Fibroblast of skin of right quadriceps (primary cell): Measurements from ENCODE around the gene HTR5A.

Experiments used
- DNase-seq: peaks from one replicate; pipeline ENCODE4 v3.0.0-alpha.2; 2013

HTR5A gene

DNA sequence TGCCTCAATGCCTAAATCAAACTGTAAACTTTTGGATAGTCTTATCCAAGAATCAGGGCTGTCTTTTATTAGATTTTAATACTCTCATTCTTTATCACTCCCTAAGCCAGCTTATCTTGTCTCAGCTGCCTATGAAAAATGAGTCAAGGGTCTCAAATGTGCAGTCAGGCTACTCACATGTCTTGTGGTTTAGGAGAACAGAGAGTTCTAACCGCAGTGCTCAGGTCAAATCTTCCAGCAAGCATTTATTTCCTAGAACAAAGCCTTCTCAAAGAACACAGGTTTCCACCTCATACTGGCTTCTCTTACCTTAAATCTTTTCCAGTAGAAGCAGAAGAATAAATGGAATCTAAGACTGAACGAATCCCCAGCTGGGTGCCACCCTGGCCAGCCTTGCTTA, 23.5 kb downstream of the HTR5A start:
- DNase-seq, result no peak

DNA sequence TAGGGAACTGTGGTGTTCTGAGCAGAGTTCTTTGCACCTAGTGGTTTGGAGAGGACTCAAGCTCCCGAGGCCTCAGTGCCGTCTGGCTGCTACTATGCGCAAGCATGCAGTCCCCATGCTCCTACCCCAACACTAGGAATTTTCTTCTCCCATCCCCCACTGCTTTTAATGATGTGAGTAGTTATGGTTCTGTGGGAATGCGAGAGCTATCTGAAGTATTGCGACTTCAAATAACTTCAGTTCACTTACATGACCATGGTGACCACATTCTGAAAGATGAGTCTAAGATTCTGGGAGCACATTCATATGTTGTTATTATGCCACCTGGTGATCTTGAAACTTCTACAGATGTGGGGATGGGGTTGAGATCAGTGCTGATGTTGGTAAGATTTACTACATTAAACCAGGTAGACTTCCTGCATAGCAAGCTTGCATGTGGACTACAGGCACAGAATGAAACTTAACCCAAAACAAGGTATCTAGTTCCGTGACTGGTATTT, 24.6 kb downstream of the HTR5A start:
- DNase-seq, result no peak

DNA sequence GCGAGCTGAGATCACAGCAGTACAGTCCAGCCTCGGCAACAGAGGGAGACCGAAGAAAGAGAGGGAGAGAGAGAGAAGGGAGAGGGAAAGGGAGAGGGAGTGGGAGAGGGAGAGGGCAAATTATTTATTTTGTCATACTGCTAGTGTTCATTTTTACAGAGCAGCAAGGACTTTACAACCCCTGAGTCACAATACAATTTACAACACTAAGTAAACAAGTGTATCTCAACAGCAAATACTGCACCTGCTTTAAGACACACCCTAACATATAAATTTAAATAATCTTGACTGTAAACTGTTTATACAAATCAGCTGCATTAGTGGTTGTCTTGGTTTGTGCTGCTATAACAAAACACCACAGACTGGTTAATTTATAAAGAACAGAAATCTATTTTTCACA, 27.2 kb downstream of the HTR5A start:
- DNase-seq, result no peak

DNA sequence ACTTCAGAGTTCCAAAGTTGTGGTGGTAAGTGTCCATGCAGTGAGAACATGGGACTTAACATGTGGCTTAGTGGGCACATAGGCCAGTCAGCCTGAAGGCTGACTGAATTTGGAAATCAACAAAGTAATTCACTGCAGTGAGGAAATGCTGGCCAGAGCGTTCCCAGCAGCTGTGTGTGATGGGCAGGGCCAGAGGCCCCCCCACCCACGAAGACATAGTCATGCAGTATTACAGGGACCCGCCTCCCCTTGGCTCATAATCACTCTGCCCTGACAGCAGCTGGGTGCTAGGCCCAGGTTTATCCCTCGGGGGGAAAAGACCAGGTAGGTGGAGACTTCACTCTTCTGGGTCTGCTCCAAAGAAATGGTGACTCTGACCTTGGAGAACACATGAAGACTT, 33.7 kb downstream of the HTR5A start:
- no peak for DNase-seq

DNA sequence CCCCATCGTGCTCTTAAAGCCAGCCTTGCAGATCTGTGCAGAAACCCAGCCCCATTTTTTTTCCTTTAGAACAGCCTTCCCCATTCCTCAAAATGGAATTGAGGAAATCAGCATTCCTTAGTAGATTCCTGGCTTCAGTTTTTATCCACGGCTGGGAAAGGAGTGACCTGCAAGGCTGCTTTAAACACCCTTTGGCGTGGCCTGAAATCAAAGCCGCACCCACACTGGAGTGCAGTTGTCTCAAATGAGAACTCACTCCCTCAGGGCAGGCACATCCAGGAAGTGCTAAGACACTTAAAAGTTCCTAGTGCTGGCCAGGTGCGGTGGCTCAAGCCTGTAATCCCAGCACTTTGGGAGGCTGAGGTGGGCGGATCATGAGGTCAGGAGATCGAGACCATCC, 34.8 kb downstream of the HTR5A start:
- no peak for DNase-seq

DNA sequence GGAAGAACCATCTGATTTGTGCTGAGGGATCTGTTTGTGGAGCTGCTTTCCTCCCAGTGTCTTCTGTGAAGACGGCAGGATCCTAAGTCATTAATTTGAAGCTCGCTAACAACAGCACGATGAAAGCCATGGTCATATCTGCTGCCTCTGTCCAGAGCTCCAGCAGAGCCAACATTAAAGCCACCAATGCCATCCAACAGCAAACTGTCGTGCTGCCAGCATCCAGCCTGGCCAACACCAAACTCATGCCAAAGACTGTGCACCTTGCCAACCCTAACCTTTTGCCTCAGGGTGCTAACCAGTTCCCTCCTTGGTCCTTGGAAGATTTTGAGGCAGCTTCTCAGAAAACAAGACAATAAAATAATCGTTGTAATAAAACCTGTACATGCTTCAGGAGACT, 36.2 kb downstream of the HTR5A start:
- DNase-seq, result no peak

DNA sequence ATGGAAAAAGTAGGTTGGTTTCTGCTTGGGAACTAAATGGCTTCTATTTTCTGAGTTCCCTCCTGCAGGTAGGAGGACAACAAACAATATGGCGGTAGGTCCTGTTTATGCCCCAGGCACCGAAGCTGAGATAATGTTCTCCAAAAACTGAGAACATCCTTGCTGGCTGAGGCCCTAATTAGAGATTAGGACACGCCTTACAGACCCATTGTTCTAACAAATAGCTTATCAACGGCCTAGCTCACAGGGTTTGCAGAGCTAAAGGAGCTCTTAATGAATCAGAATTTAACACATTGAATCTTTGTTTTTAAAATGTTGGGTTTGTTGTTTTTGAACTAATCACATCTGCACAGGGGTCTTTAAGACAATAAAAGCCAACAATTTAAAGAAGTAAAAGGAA, 37.0 kb downstream of the HTR5A start:
- no peak for DNase-seq

DNA sequence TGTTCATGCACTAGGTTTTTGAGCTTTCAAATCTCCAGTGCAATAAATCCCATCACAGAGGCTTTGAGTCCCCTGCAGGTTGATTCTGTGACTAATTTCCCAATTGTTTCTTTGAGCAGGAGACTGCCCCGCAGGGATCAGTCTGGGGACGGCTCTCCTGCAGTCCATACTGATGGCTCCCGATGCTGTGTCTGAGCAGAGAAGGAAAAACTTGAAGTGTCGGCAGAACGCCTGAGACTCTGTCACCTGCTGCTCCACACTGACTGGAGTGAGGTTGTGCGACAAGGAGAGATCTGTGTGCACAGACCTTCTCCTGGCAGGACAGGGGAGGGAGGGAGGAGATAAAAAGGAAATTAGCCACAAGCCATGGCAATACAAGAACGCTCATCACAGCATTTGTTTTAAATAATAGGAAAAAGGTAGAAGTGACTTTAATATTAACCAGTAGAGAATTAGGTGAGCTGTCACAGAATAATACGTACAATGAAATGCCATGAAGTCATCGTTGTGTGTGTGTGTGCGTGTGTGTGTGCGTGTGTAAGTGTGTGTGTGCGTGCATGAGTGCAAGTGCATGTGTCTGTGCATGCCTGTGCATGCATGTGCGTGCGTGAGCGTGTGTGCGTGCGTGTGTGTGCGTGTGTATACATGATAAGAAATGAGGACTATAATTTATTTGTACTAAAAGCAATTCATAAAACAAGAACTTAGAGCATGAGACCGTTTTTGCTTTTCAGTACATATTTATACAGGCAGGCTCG, 38.2 kb downstream of the HTR5A start:
- no peak for DNase-seq

DNA sequence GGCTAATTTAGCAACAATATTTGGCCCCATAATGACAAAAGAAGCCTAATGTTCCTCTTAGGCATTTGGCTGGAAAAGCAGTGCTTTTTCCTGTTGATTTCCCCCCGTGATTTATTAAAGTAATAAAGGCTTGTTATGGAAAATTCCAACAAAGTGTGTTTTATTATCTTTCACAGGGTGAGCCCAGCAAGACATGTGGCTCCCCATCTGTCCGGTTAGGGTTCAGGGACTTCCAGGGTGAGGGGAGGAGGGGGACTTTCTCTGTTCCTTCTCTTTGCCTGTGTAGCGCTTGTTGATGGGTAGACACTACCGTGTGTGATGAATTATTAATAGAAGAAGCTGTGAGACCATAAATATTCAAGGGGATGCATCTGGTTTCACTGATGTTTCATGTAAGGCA, 39.0 kb downstream of the HTR5A start:
- DNase-seq, result no peak

DNA sequence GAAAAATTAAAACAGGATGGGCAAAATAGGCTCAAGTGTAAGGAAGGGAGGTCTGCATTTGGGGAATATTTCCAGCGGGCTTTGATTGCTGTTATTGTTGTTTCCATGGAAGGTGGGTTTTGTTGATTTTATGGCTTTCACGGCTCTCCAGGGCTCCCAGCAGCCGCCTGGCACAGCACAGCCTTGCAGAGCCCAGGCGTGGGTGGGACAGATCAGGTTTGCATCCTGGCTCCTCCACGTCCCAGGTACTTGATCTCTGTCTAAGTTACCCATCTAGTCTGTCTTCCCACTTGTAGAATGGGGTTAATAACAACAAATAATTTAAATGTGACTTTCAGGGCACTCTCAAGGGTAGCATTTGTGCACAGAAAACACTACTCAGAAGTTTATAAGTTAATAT, 45.2 kb downstream of the HTR5A start:
- no peak for DNase-seq

DNA sequence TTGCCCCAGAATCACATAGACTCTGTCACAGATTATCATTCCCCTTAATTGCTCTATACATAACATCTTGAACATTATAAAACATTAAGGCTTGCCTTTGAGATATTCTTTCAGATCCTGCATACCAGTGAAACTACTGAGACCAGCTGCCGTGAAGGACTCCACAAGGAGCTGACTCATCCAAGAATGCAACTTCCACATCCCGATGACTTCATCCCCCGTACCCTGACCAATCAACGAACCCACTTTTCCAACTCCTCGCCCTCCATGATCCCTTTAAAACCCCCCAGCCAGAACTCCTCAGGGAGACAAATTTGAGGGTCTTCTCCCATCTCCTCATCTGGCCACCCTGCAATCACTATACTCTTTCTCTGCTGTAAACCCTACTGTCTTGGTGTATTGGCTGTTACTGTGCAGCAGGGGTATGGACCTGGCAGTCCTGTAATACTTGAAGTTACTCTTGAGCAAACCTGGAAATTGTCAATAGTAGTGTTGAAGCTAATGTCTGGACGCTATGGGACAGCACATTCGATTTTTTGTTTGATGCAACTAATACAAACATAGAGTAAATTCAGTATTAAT, 49.8 kb downstream of the HTR5A start:
- DNase-seq, result no peak

DNA sequence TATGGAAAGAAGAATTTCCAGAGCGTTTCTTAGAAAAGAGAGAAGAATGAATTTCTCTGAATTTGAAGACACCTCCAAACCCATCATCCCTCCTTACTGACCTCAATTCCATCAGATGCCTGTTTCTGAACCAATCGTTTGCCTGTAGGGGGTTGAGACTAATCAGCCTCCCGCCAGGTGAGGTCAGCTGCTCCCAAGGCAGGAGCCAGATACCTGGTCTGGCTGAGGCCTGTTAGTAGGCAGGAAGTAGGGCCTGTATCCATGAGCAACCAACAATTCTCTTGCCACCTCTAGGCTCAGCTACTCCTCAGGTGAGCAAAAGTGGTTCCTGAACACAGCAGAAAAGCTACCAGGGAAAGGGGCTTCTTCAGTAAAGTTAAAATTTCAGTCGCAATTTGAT, 50.3 kb downstream of the HTR5A start:
- no peak for DNase-seq

DNA sequence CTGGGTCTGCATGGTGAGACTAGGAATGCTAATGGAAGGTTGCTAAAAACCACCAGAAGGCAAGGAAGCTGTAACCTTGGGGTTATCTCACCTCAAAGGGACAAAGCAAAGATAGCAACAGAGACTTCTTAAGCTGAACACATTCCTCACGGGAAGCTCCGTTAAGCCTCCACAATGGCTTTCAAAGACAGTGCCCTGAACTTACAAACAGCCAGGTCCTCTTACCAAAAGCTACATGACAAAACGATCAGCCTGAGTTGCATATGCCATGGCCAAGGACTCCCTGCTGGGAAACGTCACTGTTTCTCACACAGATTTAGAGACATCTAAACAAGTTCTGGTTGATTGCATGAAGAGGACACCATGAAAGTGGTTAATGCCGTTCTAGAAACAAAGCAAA, 52.7 kb downstream of the HTR5A start:
- no peak for DNase-seq

DNA sequence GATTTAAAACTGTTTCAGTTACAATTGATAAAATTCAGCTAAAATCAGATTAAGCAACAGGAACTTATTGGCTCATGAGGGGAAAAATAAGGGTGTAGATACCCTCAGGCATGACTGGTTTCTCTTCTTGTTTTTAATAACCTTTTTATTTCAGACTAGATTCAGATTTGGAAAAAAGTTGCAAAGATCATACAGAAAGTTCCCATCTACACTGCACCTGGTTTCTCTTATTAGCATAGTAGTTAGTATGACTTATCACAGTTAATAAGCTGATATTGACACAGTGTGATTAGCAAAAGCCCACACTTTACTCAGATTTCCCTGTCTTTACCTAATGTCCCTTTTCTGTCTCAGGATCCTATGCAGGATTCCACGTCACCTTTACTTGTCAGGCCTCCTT, 53.3 kb downstream of the HTR5A start:
- DNase-seq, result no peak

DNA sequence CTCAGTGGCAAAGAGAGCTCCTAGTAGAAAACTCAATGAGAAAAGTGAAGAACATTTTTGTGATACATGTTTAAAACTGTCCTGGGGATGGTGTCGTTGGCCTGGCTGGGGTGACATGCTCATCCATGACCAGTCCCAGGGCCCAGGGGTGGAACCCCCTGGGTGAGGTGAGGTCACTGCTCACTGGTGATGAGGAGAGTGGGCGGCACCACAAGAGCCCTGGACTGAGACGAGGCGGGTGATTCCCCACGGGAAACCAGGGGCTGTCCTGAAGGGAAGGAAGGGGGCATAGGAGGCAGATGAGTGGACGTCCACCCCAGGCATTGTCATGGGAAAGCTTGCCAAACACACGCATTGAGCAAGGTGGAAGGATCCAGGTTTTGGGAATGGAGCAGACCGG, 54.6 kb downstream of the HTR5A start:
- DNase-seq, result no peak

DNA sequence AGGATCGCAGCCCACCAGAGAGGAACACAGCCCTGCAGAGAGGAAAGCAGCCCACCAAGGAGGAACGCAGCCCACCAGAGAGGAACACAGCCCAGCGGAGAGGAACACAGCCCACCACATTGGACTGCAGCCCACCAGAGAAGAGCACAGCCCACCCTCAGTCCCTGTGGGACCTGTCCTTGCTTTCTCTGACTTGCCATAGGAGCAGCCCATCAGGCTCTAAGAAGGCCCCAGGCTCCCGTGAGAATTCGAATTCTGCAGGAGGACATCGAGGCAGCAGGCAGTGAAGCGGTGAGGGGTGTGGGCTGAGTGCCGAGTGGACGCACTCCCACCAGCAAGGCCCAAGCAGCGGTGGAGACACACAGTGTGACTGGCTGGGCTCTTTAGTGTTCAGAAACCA, 59.1 kb downstream of the HTR5A start:
- no peak for DNase-seq

DNA sequence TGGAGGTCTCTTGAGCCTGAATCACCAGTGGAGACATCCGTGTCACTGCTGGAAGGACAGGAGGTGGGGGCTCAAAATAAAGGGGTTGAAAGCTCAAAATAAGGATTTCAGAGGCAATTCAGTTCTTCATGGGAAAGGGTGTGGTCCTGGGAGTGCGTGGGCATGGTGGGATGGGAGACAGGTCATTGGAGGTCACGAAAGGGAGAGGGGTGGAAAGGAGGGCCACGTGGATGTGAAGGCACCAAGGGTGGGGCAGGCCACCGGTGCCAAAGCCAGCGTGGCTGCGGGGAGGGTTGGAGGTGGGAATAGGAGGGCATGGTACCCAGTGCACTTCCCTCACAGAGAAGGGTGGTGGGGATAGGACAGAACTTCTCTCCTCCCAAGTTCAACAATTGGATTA, 59.7 kb downstream of the HTR5A start:
- DNase-seq, result no peak

DNA sequence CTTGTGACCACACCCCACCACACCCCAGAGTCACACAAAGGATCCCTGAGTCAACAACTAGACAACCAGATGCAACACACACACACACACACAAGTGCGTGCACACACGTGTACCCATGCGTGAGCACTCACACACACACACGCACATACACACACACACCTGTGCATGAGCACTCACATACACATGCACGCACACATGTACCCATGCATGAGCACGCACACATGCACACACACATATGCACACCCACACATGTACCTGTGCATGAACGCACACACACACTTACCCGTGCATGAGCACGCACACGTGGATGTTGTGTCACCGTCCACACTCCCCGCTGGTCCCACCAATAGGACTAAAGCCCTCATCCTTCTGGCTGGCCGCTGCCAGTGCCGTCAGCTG, 60.4 kb downstream of the HTR5A start:
- no peak for DNase-seq

DNA sequence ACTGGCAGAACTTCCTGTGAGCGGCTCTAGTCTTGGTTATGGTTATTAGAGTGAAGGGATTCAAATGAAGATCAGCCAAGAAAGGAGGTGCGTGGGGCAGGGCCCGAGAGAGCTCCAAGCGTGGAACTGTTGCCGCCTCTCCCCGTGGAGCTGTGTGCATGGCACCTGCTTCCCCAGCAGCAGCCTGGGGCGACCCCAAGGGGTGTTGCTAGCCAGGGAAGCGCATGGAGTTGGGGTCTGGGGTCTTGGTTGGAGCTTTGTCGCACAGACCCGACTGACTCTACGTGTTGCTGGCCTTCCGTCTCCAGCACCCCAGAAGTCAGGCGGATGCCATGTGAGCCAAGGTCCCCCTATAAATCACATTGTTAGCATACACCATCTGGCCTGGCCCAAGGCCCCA, 61.0 kb downstream of the HTR5A start:
- DNase-seq, result no peak

DNA sequence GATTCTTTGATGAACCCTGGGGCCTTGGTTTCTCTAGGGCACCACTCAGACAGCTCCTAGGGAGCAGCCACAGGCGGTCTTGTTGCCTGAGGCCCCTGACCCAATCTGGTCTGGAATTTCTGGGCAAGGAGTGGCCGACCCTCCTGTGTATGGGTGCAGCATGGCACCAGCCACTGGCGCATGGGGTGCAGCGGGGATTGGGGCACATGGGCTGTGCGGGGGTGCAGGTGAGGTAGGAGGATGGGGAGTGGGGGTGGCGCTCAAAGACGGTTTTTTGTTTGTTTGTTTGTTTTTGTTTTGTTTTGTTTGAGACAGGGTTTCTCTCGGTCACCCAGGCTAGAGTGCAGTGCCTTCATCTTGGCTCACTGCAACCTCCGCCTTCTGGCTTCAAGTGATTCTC, 62.3 kb downstream of the HTR5A start:
- DNase-seq, result no peak

DNA sequence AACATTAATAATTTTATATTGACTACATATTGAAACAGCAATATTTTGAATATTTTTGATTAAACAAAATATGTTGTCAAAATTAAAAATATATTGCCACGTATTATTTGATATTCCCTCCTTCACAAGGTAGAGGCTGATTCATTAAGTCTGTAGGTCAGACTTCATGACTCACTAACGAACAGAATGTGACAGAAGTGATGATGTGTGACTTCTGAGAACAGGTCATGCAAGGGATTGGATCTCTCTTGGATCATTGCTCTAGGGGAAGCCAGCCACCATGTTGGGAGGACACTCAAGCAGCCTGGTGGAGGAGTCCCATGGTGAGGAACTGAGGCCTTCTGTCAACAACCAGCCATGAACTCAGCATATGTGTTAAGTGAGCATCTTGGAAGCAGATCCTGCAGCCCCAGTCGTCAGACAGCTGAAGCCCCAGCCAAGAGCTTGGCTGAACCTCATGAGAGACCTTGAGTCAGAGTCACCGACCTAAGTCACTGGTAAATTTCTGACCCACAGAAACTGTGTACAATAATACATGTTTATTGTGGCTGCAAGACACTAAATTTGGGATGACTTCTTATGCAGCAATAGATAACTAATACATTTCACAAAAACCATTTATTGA, 66.6 kb downstream of the HTR5A start:
- DNase-seq, result no peak
